Smooth muscle cell (in vitro differentiated cells): ENCODE measurements around the gene MCF2L2. TPM values are rescaled to one million over a fixed set of nuclear protein-coding genes. Genes with fewer than 3 reads are reported as not detected.
A peak's percentile ranks its signal among the peaks of the same experiment; 100 is the strongest.

ENCODE experiments used
- DNase-seq: peaks from one replicate; lab custom pipeline; 2025; ENCODE audit not compliant: unreplicated experiment; lab: John Stamatoyannopoulos, UW
- H2AFZ ChIP-seq: fragments of 200-600 bp; sonication (generic); 2 replicates; pipeline ENCODE4 v1.6.0; 2016; ENCODE audit warnings: antibody characterized with exemption, low read depth, mild to moderate bottlenecking
- H3F3A ChIP-seq: fragments of 200-600 bp; sonication (generic); 2 replicates; pipeline ENCODE4 v1.6.0; 2017; ENCODE audit warnings: antibody characterized with exemption, low read depth
- H3K27ac ChIP-seq: fragments of 200-600 bp; sonication (generic); 2 replicates; pipeline ENCODE4 v1.5.1; 2016; ENCODE audit warnings: low read depth, mild to moderate bottlenecking
- H3K27me3 ChIP-seq: fragments of 200-600 bp; sonication (generic); 2 replicates; pipeline ENCODE4 v1.6.1; 2016; ENCODE audit warnings: low read depth, mild to moderate bottlenecking
- H3K36me3 ChIP-seq: fragments of 200-600 bp; sonication (generic); 2 replicates; pipeline ENCODE4 v1.5.1; 2016; ENCODE audit warnings: low read depth
- H3K4me1 ChIP-seq: fragments of 200-600 bp; sonication (generic); 2 replicates; pipeline ENCODE4 v1.5.1; 2016; ENCODE audit warnings: low read depth
- H3K4me2 ChIP-seq: fragments of 200-600 bp; sonication (generic); 2 replicates; pipeline ENCODE4 v1.6.0; 2016; ENCODE audit warnings: mild to moderate bottlenecking
- H3K4me3 ChIP-seq: fragments of 200-600 bp; sonication (generic); 2 replicates; pipeline ENCODE4 v1.5.1; 2016; ENCODE audit warnings: mild to moderate bottlenecking
- H3K79me2 ChIP-seq: fragments of 200-600 bp; sonication (generic); 2 replicates; pipeline ENCODE4 v1.6.0; 2016; ENCODE audit warnings: low read depth, mild to moderate bottlenecking
- H3K9ac ChIP-seq: fragments of 200-600 bp; sonication (generic); 2 replicates; pipeline ENCODE4 v1.6.0; 2016; ENCODE audit warnings: low read depth
- H3K9me3 ChIP-seq: fragments of 200-600 bp; sonication (generic); replicated peaks from 2 replicates; pipeline ENCODE4 v1.5.1; 2016; ENCODE audit warnings: low read depth
- H4K20me1 ChIP-seq: fragments of 200-600 bp; sonication (generic); 2 replicates; pipeline ENCODE4 v1.6.0; 2016; ENCODE audit warnings: low read depth
- WGBS: methylation state at CpG from one replicate; pipeline ENCODE4 v1.1.7; 2016; ENCODE audit warnings: low lambda C conversion rate; 5-methylcytosine and 5-hydroxymethylcytosine counted together
- polyA plus RNA-seq: library from polyadenylated mRNA; unstranded; fragments of >200 nt; fragmentation: Nextera tagmentation; extraction: Ambion mirVana; gene quantifications from 2 replicates; pipeline ENCODE4 v1.2.1, GENCODE V29; 2016
- total RNA-seq: library from RNA; depleted of rRNA; stranded (reverse); fragments of >200 nt; gene quantifications from 2 replicates; pipeline ENCODE4 v1.2.3, GENCODE V29; 2014
- TF ChIP-seq, protein P1 (sequence below): fragments of 200-600 bp; sonication (generic); IDR thresholded peaks from 2 replicates; pipeline ENCODE4 v1.5.1; 2017; ENCODE audit warnings: borderline replicate concordance, mild to moderate bottlenecking, antibody characterized with exemption; ENCODE audit not compliant: insufficient read depth, poor library complexity, severe bottlenecking

Gene MCF2L2
- total and polyA plus RNA-seq, 2 experiments from 2014 or later = 0.09 TPM; not detected in 1

DNA sequence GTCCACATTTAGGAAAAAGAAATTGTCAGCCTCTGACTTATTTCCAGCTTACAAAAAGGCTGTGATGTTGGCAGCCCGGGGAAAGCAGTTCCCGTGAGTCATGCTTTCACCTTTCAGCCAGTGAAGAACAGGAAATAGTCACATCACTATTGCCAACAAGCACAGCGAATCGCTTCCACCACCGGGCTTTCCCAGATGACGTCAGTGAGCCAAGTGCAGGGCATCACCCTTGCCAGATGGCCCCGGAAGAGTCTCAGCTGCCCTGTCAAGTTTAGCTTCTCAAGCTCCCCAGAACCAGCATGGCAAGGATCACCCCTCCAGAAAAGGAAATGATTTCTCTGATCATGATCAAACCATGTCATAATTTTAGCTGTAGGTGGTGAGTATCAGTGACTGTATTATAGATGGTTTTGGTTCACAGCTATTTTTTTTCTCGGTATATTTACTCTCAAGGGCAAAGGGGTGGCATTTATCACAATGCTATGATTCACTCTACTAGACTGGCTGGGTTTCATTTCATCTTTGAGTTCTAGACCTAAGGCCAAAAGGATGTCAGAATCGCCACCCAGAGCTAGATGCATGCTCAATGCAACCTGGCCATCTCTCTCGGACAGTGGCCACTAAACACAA lies 142.5 kb downstream of the MCF2L2 start:
- Histone ChIP-seq H3K79me2 (no peaks in the 10 kb centered on the region), H3K36me3 (no peaks in the 10 kb centered on the region), H3K9ac (peak overlapping the region; percentile 65), H3K4me1 (no peaks in the 10 kb centered on the region), H3K27ac (peak overlapping the region; percentile 89), H3K27me3 (no peaks in the 10 kb centered on the region), H3K9me3 (no peaks in the 10 kb centered on the region), H2AFZ (no peak overlapping the region), H3F3A (peaks cover 4% of the 10 kb centered on the region), H3K4me3 (peak overlapping the region; percentile 12), H4K20me1 (no peaks in the 10 kb centered on the region), H3K4me2 (peak overlapping the region; percentile 70)
- peak; percentile 45 for DNase-seq
- TF ChIP-seq, protein P1, sequence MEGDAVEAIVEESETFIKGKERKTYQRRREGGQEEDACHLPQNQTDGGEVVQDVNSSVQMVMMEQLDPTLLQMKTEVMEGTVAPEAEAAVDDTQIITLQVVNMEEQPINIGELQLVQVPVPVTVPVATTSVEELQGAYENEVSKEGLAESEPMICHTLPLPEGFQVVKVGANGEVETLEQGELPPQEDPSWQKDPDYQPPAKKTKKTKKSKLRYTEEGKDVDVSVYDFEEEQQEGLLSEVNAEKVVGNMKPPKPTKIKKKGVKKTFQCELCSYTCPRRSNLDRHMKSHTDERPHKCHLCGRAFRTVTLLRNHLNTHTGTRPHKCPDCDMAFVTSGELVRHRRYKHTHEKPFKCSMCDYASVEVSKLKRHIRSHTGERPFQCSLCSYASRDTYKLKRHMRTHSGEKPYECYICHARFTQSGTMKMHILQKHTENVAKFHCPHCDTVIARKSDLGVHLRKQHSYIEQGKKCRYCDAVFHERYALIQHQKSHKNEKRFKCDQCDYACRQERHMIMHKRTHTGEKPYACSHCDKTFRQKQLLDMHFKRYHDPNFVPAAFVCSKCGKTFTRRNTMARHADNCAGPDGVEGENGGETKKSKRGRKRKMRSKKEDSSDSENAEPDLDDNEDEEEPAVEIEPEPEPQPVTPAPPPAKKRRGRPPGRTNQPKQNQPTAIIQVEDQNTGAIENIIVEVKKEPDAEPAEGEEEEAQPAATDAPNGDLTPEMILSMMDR = no peak
- WGBS = 30% methylated on average over 10 of the region's 10 CpGs

DNA sequence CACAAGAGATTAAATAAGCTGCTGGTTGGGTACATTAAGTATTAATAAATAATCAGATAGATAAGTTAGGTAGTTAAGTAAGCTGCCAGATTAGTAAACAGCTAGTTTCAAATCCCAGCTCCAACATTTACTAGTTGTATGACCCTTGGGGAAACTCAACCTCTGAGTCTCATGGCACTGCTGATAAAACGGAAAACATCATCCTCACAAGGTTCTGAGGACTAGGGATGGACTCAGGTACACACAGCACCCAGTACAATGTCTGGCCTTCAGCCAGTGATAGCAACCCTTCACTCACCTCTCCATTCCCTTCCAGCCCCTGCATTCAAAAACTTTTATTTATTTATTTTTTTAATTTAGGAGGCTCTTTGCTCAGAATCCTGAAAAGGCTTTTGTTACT lies 143.1 kb downstream of the MCF2L2 start:
- Histone ChIP-seq H3K4me1 (no peaks in the 10 kb centered on the region), H3K9me3 (no peaks in the 10 kb centered on the region), H3K4me2 (peak overlapping the region; percentile 70), H3K36me3 (no peaks in the 10 kb centered on the region), H3K27me3 (no peaks in the 10 kb centered on the region), H4K20me1 (no peaks in the 10 kb centered on the region), H3K9ac (peak overlapping the region; percentile 65), H3F3A (peaks cover 3% of the 10 kb centered on the region), H2AFZ (no peak overlapping the region), H3K79me2 (no peaks in the 10 kb centered on the region), H3K27ac (peak overlapping the region; percentile 89), H3K4me3 (peak overlapping the region; percentile 12)
- no peak for DNase-seq
- TF ChIP-seq, protein P1 = no peak
- WGBS = 93% methylated on average over 1 of the region's 1 CpG

DNA sequence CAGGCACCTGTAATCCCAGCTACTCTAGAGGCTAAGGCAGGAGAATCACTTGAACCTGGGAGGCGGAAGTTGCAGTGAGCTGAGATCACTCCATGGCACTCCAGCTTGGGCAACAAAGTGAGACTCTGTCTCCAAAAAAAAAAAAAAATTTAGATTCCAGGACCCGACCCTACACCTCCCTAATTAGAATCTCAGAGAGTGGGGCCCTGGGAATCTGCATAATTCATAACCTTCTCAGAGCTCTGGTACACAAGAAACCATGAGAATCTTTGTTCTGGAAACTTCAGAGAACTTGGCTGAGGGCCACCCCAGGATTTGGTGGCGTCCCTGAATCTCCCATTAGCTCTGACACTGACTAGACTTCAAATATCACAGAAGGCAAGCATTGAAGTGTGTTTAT lies 143.8 kb downstream of the MCF2L2 start:
- Histone ChIP-seq H3K9me3 (no peaks in the 10 kb centered on the region), H3K4me1 (no peaks in the 10 kb centered on the region), H3K79me2 (no peaks in the 10 kb centered on the region), H3K9ac (no peak overlapping the region), H3F3A (peaks cover 3% of the 10 kb centered on the region), H3K4me3 (no peak overlapping the region), H2AFZ (no peak overlapping the region), H3K27me3 (no peaks in the 10 kb centered on the region), H3K27ac (no peak overlapping the region), H3K36me3 (no peaks in the 10 kb centered on the region), H3K4me2 (no peak overlapping the region), H4K20me1 (no peaks in the 10 kb centered on the region)
- DNase-seq = no peak
- TF ChIP-seq, protein P1 = no peak
- 94% methylated on average over 3 of the region's 3 CpGs for WGBS

DNA sequence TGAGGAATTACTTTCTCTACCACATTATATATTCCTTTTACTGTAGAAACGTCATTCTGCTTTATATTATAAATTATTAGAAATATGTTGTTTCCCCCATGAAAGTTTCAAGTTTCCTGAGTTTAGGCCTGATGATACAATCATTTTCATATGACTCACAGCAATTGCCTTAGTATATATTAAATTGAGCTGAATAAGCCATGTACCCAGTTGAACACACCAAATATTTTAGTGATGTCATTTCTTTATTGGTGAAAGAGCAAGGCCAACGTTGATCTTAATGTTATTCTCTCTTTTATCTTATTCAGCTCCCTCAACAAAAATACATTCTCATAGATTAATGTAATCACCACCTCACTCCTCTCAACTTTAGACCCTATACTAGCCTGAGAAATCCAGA lies 144.5 kb downstream of the MCF2L2 start:
- no peaks in the 10 kb centered on the region for H4K20me1 ChIP-seq
- TF ChIP-seq, protein P1 = no peak
- H3K9ac ChIP-seq = no peak overlapping the region
- no peaks in the 10 kb centered on the region for H3K4me1 ChIP-seq
- H3F3A ChIP-seq = peaks cover 3% of the 10 kb centered on the region
- no peak overlapping the region for H3K27ac ChIP-seq
- H2AFZ ChIP-seq = no peak overlapping the region
- no peak overlapping the region for H3K4me2 ChIP-seq
- WGBS = 89% methylated on average over 2 of the region's 2 CpGs
- DNase-seq = no peak
- H3K79me2 ChIP-seq = no peaks in the 10 kb centered on the region
- no peak overlapping the region for H3K4me3 ChIP-seq
- no peaks in the 10 kb centered on the region for H3K27me3 ChIP-seq
- H3K36me3 ChIP-seq = no peaks in the 10 kb centered on the region
- no peaks in the 10 kb centered on the region for H3K9me3 ChIP-seq
